ENCODE measurements around the gene UBE2C.

UBE2C gene

GRCh38 chr20:45779011-45779915, 33.2 kb upstream of the UBE2C start:
- TF ChIP-seq SIN3A (IDR thresholded peaks at IDR 0.05; ENCODE audit: borderline replicate concordance, insufficient read depth, low read length) (no peak), TAF1 (IDR thresholded peaks at IDR 0.05; ENCODE audit: borderline replicate concordance, insufficient read depth, low read length) (no peak), REST (IDR thresholded peaks at IDR 0.05; ENCODE audit: insufficient read depth in 1 of 2, low read depth in 2 of 2, low read length in 2 of 2) (no peak), POLR2AphosphoS5 (IDR thresholded peaks at IDR 0.05; ENCODE audit: low read depth, low read length) (no peak)

GRCh38 chr20:45780159-45780558, 32.3 kb upstream of the UBE2C start:
- TF ChIP-seq TAF1 (IDR thresholded peaks at IDR 0.05; ENCODE audit: borderline replicate concordance, insufficient read depth, low read length) (no peak), POLR2AphosphoS5 (IDR thresholded peaks at IDR 0.05; ENCODE audit: low read depth, low read length) (no peak), FOXP2 (optimal IDR thresholded peaks at IDR 0.05; ENCODE audit: borderline replicate concordance, extremely low read depth, extremely low read length, insufficient read depth) (no peak), SIN3A (IDR thresholded peaks at IDR 0.05; ENCODE audit: borderline replicate concordance, insufficient read depth, low read length) (no peak), REST (IDR thresholded peaks at IDR 0.05; ENCODE audit: insufficient read depth in 1 of 2, low read depth in 2 of 2, low read length in 2 of 2) (no peak)

GRCh38 chr20:45781391-45781931, 31.0 kb upstream of the UBE2C start:
- TF ChIP-seq REST (IDR thresholded peaks at IDR 0.05; ENCODE audit: insufficient read depth in 1 of 2, low read depth in 2 of 2, low read length in 2 of 2) = peak in 1 of 2 experiments; percentile 66; a peak in 1 of 4 replicates
- TF ChIP-seq POLR2AphosphoS5 (IDR thresholded peaks at IDR 0.05; ENCODE audit: low read depth, low read length) = no peak

GRCh38 chr20:45782890-45783289, 29.6 kb upstream of the UBE2C start:
- TF ChIP-seq FOXP2 (optimal IDR thresholded peaks at IDR 0.05; ENCODE audit: borderline replicate concordance, extremely low read depth, extremely low read length, insufficient read depth) = no peak
- TF ChIP-seq TAF1 (IDR thresholded peaks at IDR 0.05; ENCODE audit: borderline replicate concordance, insufficient read depth, low read length) = no peak
- no peak for TF ChIP-seq POLR2AphosphoS5 (IDR thresholded peaks at IDR 0.05; ENCODE audit: low read depth, low read length)
- TF ChIP-seq REST (IDR thresholded peaks at IDR 0.05; ENCODE audit: insufficient read depth in 1 of 2, low read depth in 2 of 2, low read length in 2 of 2) = no peak
- TF ChIP-seq SIN3A (IDR thresholded peaks at IDR 0.05; ENCODE audit: borderline replicate concordance, insufficient read depth, low read length) = no peak
